ENCODE measurements around the gene TMSB10.
A peak's percentile ranks its signal among the peaks of the same experiment; 100 is the strongest.

Gene TMSB10

GRCh38 chr2:84881581-84882413 lies 23.7 kb upstream of the TMSB10 start:
- peak; percentile 75 for DNase-seq (ENCODE audit: low spot score)
- no CpG with 5 or more reads among the region's 29 CpGs for WGBS, 2 donors (ENCODE audit: extremely low coverage in 2 of 2, insufficient read length in 2 of 2, insufficient replicate concordance in 1 of 2)

GRCh38 chr2:84882414-84882738 lies 23.1 kb upstream of the TMSB10 start:
- no peak overlapping the region for H2AK5ac ChIP-seq (ENCODE audit: low read depth, low read length)
- no peak overlapping the region for H2AFZ ChIP-seq (ENCODE audit: low read length)
- no peak for DNase-seq (ENCODE audit: low spot score)
- no peak overlapping the region for H3K4me2 ChIP-seq (ENCODE audit: insufficient read depth, low read length, poor library complexity, severe bottlenecking)
- no peak overlapping the region for H4K91ac ChIP-seq (ENCODE audit: low read depth, low read length, poor library complexity)
- H3K23ac ChIP-seq (ENCODE audit: low read depth, low read length, poor library complexity): no peak overlapping the region
- peaks cover 5 to 14% of the 10 kb centered on the region in 2 donors for H3K4me1 ChIP-seq (ENCODE audit: control insufficient read depth in 2 of 2, insufficient read depth in 1 of 2, low read depth in 1 of 2, low read length in 2 of 2)
- H4K8ac ChIP-seq (ENCODE audit: low read depth, low read length): no peak overlapping the region
- H2BK12ac ChIP-seq (ENCODE audit: low read length): no peak overlapping the region
- no peak overlapping the region for H2BK5ac ChIP-seq (ENCODE audit: low read length)
- no CpG with 5 or more reads among the region's 3 CpGs for WGBS, 2 donors (ENCODE audit: extremely low coverage in 2 of 2, insufficient read length in 2 of 2, insufficient replicate concordance in 1 of 2)
- no peak overlapping the region for H3K9ac ChIP-seq (ENCODE audit: low read depth, low read length, poor library complexity)
- no peak overlapping the region for H2BK120ac ChIP-seq (ENCODE audit: low read depth, low read length)
- no peak overlapping the region for H3K18ac ChIP-seq (ENCODE audit: low read length)
- no peaks in the 10 kb centered on the region for H3K79me1 ChIP-seq (ENCODE audit: low read depth, low read length)
- no peak overlapping the region for H3K4me3 ChIP-seq (ENCODE audit: low read length in 2 of 2)
- H3K14ac ChIP-seq (ENCODE audit: low read length): no peak overlapping the region
- H3K27me3 ChIP-seq (ENCODE audit: control insufficient read depth in 3 of 3, insufficient read depth in 3 of 3, low read depth in 1 of 3, low read length in 3 of 3): peaks cover 2 to 96% (median 33%) of the 10 kb centered on the region in 3 experiments
- no peak overlapping the region for H3K4ac ChIP-seq (ENCODE audit: low read length)
- H3K36me3 ChIP-seq (replicated peaks in 1 of 2; ENCODE audit: control insufficient read depth in 2 of 2, insufficient read depth in 2 of 2, low read length in 2 of 2): no peaks in the 10 kb centered on the region
- no peak overlapping the region for H2BK15ac ChIP-seq (ENCODE audit: low read length)
- no peak overlapping the region for H3K27ac ChIP-seq (replicated peaks; ENCODE audit: low read length)
- H3K9me3 ChIP-seq (replicated peaks in 1 of 2; ENCODE audit: control insufficient read depth in 2 of 2, insufficient read depth in 1 of 2, low read depth in 1 of 2, low read length in 2 of 2): no peaks in the 10 kb centered on the region

More at GRCh38 chr2:84881581-84882413, 23.7 kb upstream of the TMSB10 start:
- Histone ChIP-seq H3K4me1 (ENCODE audit: control insufficient read depth in 2 of 2, insufficient read depth in 1 of 2, low read depth in 1 of 2, low read length in 2 of 2) (peaks cover 5 to 14% of the 10 kb centered on the region in 2 donors), H3K9ac (ENCODE audit: low read depth, low read length, poor library complexity) (no peak overlapping the region), H3K14ac (ENCODE audit: low read length) (no peak overlapping the region), H2BK12ac (ENCODE audit: low read length) (no peak overlapping the region), H3K36me3 (replicated peaks in 1 of 2; ENCODE audit: control insufficient read depth in 2 of 2, insufficient read depth in 2 of 2, low read length in 2 of 2) (no peaks in the 10 kb centered on the region), H3K27ac (replicated peaks; ENCODE audit: low read length) (no peak overlapping the region), H3K27me3 (ENCODE audit: control insufficient read depth in 3 of 3, insufficient read depth in 3 of 3, low read depth in 1 of 3, low read length in 3 of 3) (peaks cover 2 to 96% (median 33%) of the 10 kb centered on the region in 3 experiments), H2BK120ac (ENCODE audit: low read depth, low read length) (no peak overlapping the region), H3K18ac (ENCODE audit: low read length) (no peak overlapping the region), H3K23ac (ENCODE audit: low read depth, low read length, poor library complexity) (no peak overlapping the region), H3K79me1 (ENCODE audit: low read depth, low read length) (no peaks in the 10 kb centered on the region), H2AFZ (ENCODE audit: low read length) (peak overlapping the region; percentile 93), H2BK5ac (ENCODE audit: low read length) (no peak overlapping the region), H3K4me3 (ENCODE audit: low read length in 2 of 2) (peak overlapping the region in 1 of 2 donors; percentile 21), H4K8ac (ENCODE audit: low read depth, low read length) (no peak overlapping the region), H2BK15ac (ENCODE audit: low read length) (no peak overlapping the region), H3K4me2 (ENCODE audit: insufficient read depth, low read length, poor library complexity, severe bottlenecking) (peak overlapping the region; percentile 96), H3K9me3 (replicated peaks in 1 of 2; ENCODE audit: control insufficient read depth in 2 of 2, insufficient read depth in 1 of 2, low read depth in 1 of 2, low read length in 2 of 2) (no peaks in the 10 kb centered on the region), H3K4ac (ENCODE audit: low read length) (no peak overlapping the region), H4K91ac (ENCODE audit: low read depth, low read length, poor library complexity) (no peak overlapping the region), H2AK5ac (ENCODE audit: low read depth, low read length) (no peak overlapping the region)

GRCh38 chr2:84882775-84883550 lies 22.5 kb upstream of the TMSB10 start:
- no peak overlapping the region for H3K23ac ChIP-seq (ENCODE audit: low read depth, low read length, poor library complexity)
- H3K27ac ChIP-seq (replicated peaks; ENCODE audit: low read length): no peak overlapping the region
- H3K79me1 ChIP-seq (ENCODE audit: low read depth, low read length): no peaks in the 10 kb centered on the region
- no peak overlapping the region for H4K8ac ChIP-seq (ENCODE audit: low read depth, low read length)
- H2BK5ac ChIP-seq (ENCODE audit: low read length): no peak overlapping the region
- H2AFZ ChIP-seq (ENCODE audit: low read length): no peak overlapping the region
- no peak for DNase-seq (ENCODE audit: low spot score)
- H2BK12ac ChIP-seq (ENCODE audit: low read length): no peak overlapping the region
- no peak overlapping the region for H3K4ac ChIP-seq (ENCODE audit: low read length)
- H3K9me3 ChIP-seq (replicated peaks in 1 of 2; ENCODE audit: control insufficient read depth in 2 of 2, insufficient read depth in 1 of 2, low read depth in 1 of 2, low read length in 2 of 2): no peaks in the 10 kb centered on the region
- H4K91ac ChIP-seq (ENCODE audit: low read depth, low read length, poor library complexity): no peak overlapping the region
- peaks cover 5 to 14% of the 10 kb centered on the region in 2 donors for H3K4me1 ChIP-seq (ENCODE audit: control insufficient read depth in 2 of 2, insufficient read depth in 1 of 2, low read depth in 1 of 2, low read length in 2 of 2)
- no peak overlapping the region for H3K9ac ChIP-seq (ENCODE audit: low read depth, low read length, poor library complexity)
- H3K27me3 ChIP-seq (ENCODE audit: control insufficient read depth in 3 of 3, insufficient read depth in 3 of 3, low read depth in 1 of 3, low read length in 3 of 3): peaks cover 2 to 90% (median 33%) of the 10 kb centered on the region in 3 experiments
- no peaks in the 10 kb centered on the region for H3K36me3 ChIP-seq (replicated peaks in 1 of 2; ENCODE audit: control insufficient read depth in 2 of 2, insufficient read depth in 2 of 2, low read length in 2 of 2)
- no peak overlapping the region for H3K4me2 ChIP-seq (ENCODE audit: insufficient read depth, low read length, poor library complexity, severe bottlenecking)
- H2AK5ac ChIP-seq (ENCODE audit: low read depth, low read length): no peak overlapping the region
- H3K18ac ChIP-seq (ENCODE audit: low read length): no peak overlapping the region
- H2BK15ac ChIP-seq (ENCODE audit: low read length): no peak overlapping the region
- H3K14ac ChIP-seq (ENCODE audit: low read length): no peak overlapping the region
- WGBS, 2 donors (ENCODE audit: extremely low coverage in 2 of 2, insufficient read length in 2 of 2, insufficient replicate concordance in 1 of 2): no CpG with 5 or more reads among the region's 4 CpGs
- no peak overlapping the region for H3K4me3 ChIP-seq (ENCODE audit: low read length in 2 of 2)
- no peak overlapping the region for H2BK120ac ChIP-seq (ENCODE audit: low read depth, low read length)

- no peak overlapping the region for H3K27ac ChIP-seq (replicated peaks; ENCODE audit: low read length)
- peaks cover 2 to 78% (median 25%) of the 10 kb centered on the region in 3 experiments for H3K27me3 ChIP-seq (ENCODE audit: control insufficient read depth in 3 of 3, insufficient read depth in 3 of 3, low read depth in 1 of 3, low read length in 3 of 3)
- no peak overlapping the region for H2AK5ac ChIP-seq (ENCODE audit: low read depth, low read length)
Observed at GRCh38 chr2:84884449-84884848, 21.0 kb upstream of the TMSB10 start.

More at GRCh38 chr2:84884449-84884848, 21.0 kb upstream of the TMSB10 start:
- Histone ChIP-seq H3K23ac (ENCODE audit: low read depth, low read length, poor library complexity) (no peak overlapping the region), H2AFZ (ENCODE audit: low read length) (no peak overlapping the region), H3K4me2 (ENCODE audit: insufficient read depth, low read length, poor library complexity, severe bottlenecking) (no peak overlapping the region), H2BK15ac (ENCODE audit: low read length) (no peak overlapping the region), H3K4me3 (ENCODE audit: low read length in 2 of 2) (no peak overlapping the region), H4K8ac (ENCODE audit: low read depth, low read length) (no peak overlapping the region), H2BK12ac (ENCODE audit: low read length) (no peak overlapping the region), H3K14ac (ENCODE audit: low read length) (no peak overlapping the region), H3K9ac (ENCODE audit: low read depth, low read length, poor library complexity) (no peak overlapping the region), H3K4me1 (ENCODE audit: control insufficient read depth in 2 of 2, insufficient read depth in 1 of 2, low read depth in 1 of 2, low read length in 2 of 2) (peaks cover 8 to 14% of the 10 kb centered on the region in 2 donors), H3K36me3 (replicated peaks in 1 of 2; ENCODE audit: control insufficient read depth in 2 of 2, insufficient read depth in 2 of 2, low read length in 2 of 2) (no peaks in the 10 kb centered on the region), H3K18ac (ENCODE audit: low read length) (no peak overlapping the region), H3K9me3 (replicated peaks in 1 of 2; ENCODE audit: control insufficient read depth in 2 of 2, insufficient read depth in 1 of 2, low read depth in 1 of 2, low read length in 2 of 2) (no peaks in the 10 kb centered on the region), H4K91ac (ENCODE audit: low read depth, low read length, poor library complexity) (no peak overlapping the region), H2BK120ac (ENCODE audit: low read depth, low read length) (no peak overlapping the region), H3K79me1 (ENCODE audit: low read depth, low read length) (no peaks in the 10 kb centered on the region), H2BK5ac (ENCODE audit: low read length) (no peak overlapping the region), H3K4ac (ENCODE audit: low read length) (no peak overlapping the region)
- no peak for DNase-seq (ENCODE audit: low spot score)

All from neuronal stem cell (in vitro differentiated cells).